RWPE2 (cell line): Measurements from ENCODE around the gene TNFAIP1.

ENCODE experiments used
- ATAC-seq: fragments of 200-7000 bp; cut with Tn5 transposase; 3 replicates; pipeline ENCODE4 v1.9.1; 2021; ENCODE audit warnings: low read depth
- DNase-seq: peaks from one replicate; pipeline ENCODE4 v3.0.0-alpha.2; 2020; ENCODE audit warnings: low spot score
- H3K27ac ChIP-seq: fragments of 450-650 bp; 2 replicates; pipeline ENCODE4 v1.5.1; 2017; ENCODE audit warnings: mild to moderate bottlenecking; ENCODE audit not compliant: poor library complexity, severe bottlenecking
- H3K27me3 ChIP-seq: fragments of 250-450 bp; sonication (Bioruptor Pico); 2 replicates; pipeline ENCODE4 v1.5.1; 2021; ENCODE audit warnings: mild to moderate bottlenecking, moderate library complexity; ENCODE audit not compliant: insufficient read depth, poor library complexity, severe bottlenecking
- H3K36me3 ChIP-seq: fragments of 250-450 bp; sonication (Bioruptor Pico); 2 replicates; pipeline ENCODE4 v1.5.1; 2020; ENCODE audit warnings: low read depth, mild to moderate bottlenecking, moderate library complexity
- H3K4me1 ChIP-seq: fragments of 250-450 bp; sonication (Bioruptor Pico); 2 replicates; pipeline ENCODE4 v1.5.1; 2021; ENCODE audit warnings: mild to moderate bottlenecking, moderate library complexity; ENCODE audit not compliant: insufficient read depth, poor library complexity, severe bottlenecking
- H3K4me3 ChIP-seq: fragments of 250-450 bp; sonication (Bioruptor Pico); 2 replicates; pipeline ENCODE4 v1.5.1; 2021; ENCODE audit warnings: mild to moderate bottlenecking, moderate library complexity; ENCODE audit not compliant: severe bottlenecking
- H3K9me3 ChIP-seq: fragments of 250-450 bp; sonication (Bioruptor Pico); 2 replicates; pipeline ENCODE4 v1.5.1; 2021; ENCODE audit warnings: mild to moderate bottlenecking, moderate library complexity; ENCODE audit not compliant: severe bottlenecking
- CTCF ChIP-seq: fragments of 450-650 bp; IDR thresholded peaks from one replicate; pipeline ENCODE4 v1.5.1; 2017; ENCODE audit warnings: mild to moderate bottlenecking, moderate library complexity; ENCODE audit not compliant: poor library complexity, severe bottlenecking

The TNFAIP1 gene

GRCh38 chr17:28341516-28341915, 6.0 kb downstream of the TNFAIP1 start:
- Histone ChIP-seq H3K9me3 (no peaks in the 10 kb centered on the region), H3K36me3 (peaks cover 75% of the 10 kb centered on the region), H3K27me3 (no peaks in the 10 kb centered on the region), H3K27ac (no peak overlapping the region), H3K4me3 (no peak overlapping the region), H3K4me1 (peaks cover 25% of the 10 kb centered on the region)
- TF ChIP-seq CTCF = no peak
- ATAC-seq (no peak), DNase-seq (no peak)

GRCh38 chr17:28342313-28342712, 6.8 kb downstream of the TNFAIP1 start:
- H3K4me3 ChIP-seq = no peak overlapping the region
- H3K36me3 ChIP-seq = peaks cover 79% of the 10 kb centered on the region
- no peak overlapping the region for H3K27ac ChIP-seq
- no peaks in the 10 kb centered on the region for H3K9me3 ChIP-seq
- DNase-seq = no peak
- H3K27me3 ChIP-seq = no peaks in the 10 kb centered on the region
- peaks cover 26% of the 10 kb centered on the region for H3K4me1 ChIP-seq
- no peak for TF ChIP-seq CTCF
- no peak for ATAC-seq

- H3K27me3 ChIP-seq = no peaks in the 10 kb centered on the region
- H3K4me1 ChIP-seq = peaks cover 22% of the 10 kb centered on the region
- H3K9me3 ChIP-seq = no peaks in the 10 kb centered on the region
- peaks cover 80% of the 10 kb centered on the region for H3K36me3 ChIP-seq
- ATAC-seq (no peak), DNase-seq (no peak)
- TF ChIP-seq CTCF = no peak
- no peak overlapping the region for H3K4me3 ChIP-seq
- no peak overlapping the region for H3K27ac ChIP-seq
Observed at GRCh38 chr17:28343491-28343932, 8.0 kb downstream of the TNFAIP1 start.

- no peak overlapping the region for H3K4me3 ChIP-seq
- H3K27me3 ChIP-seq = no peaks in the 10 kb centered on the region
- no peaks in the 10 kb centered on the region for H3K9me3 ChIP-seq
- DNase-seq (no peak), ATAC-seq (no peak)
- H3K27ac ChIP-seq = no peak overlapping the region
- H3K36me3 ChIP-seq = peaks cover 85% of the 10 kb centered on the region
- peaks cover 21% of the 10 kb centered on the region for H3K4me1 ChIP-seq
- no peak for TF ChIP-seq CTCF
Observed at GRCh38 chr17:28344011-28344410, 8.4 kb downstream of the TNFAIP1 start.

- H3K27me3 ChIP-seq = no peaks in the 10 kb centered on the region
- H3K4me1 ChIP-seq = peaks cover 21% of the 10 kb centered on the region
- ATAC-seq = no peak
- H3K27ac ChIP-seq = no peak overlapping the region
- H3K4me3 ChIP-seq = no peak overlapping the region
- no peak for DNase-seq
- H3K9me3 ChIP-seq = no peaks in the 10 kb centered on the region
- H3K36me3 ChIP-seq = peaks cover 87% of the 10 kb centered on the region
- no peak for TF ChIP-seq CTCF
Observed at GRCh38 chr17:28344435-28344901, 8.9 kb downstream of the TNFAIP1 start.
